Measurements from ENCODE around the gene THSD7B.
"Not testable (repeated sequence)": the region's sequence is repeated elsewhere in the genome, so short reads cannot be mapped to it uniquely, and the experiment has no call there.

Gene THSD7B

GRCh38 chr2:137291836-137292570, 526.7 kb downstream of the THSD7B start:
- no peak for DNase-seq

- no peak for DNase-seq
Measured at GRCh38 chr2:137298377-137298776, 533.0 kb downstream of the THSD7B start.

- DNase-seq = no peak
Measured at GRCh38 chr2:137300987-137301386, 535.6 kb downstream of the THSD7B start.

GRCh38 chr2:137302957-137303356, 537.6 kb downstream of the THSD7B start:
- DNase-seq = no peak

- DNase-seq = no peak
Measured at GRCh38 chr2:137316075-137316474, 550.7 kb downstream of the THSD7B start.

GRCh38 chr2:137321566-137321965, 556.2 kb downstream of the THSD7B start:
- no peak for DNase-seq

- DNase-seq = not testable (repeated sequence)
Measured at GRCh38 chr2:137331562-137331961, 566.2 kb downstream of the THSD7B start.

- no peak for DNase-seq
Measured at GRCh38 chr2:137333386-137334165, 568.2 kb downstream of the THSD7B start.

- DNase-seq = no peak
Measured at GRCh38 chr2:137336067-137336466, 570.7 kb downstream of the THSD7B start.

- no peak for DNase-seq
Measured at GRCh38 chr2:137339051-137339450, 573.7 kb downstream of the THSD7B start.

GRCh38 chr2:137345994-137346393, 580.6 kb downstream of the THSD7B start:
- no peak for DNase-seq

- no peak for DNase-seq
Measured at GRCh38 chr2:137348301-137348700, 583.0 kb downstream of the THSD7B start.

- no peak for DNase-seq
Measured at GRCh38 chr2:137357634-137358033, 592.3 kb downstream of the THSD7B start.

GRCh38 chr2:137367361-137367760, 602.0 kb downstream of the THSD7B start:
- DNase-seq = no peak

- DNase-seq = no peak
Measured at GRCh38 chr2:137369106-137369505, 603.8 kb downstream of the THSD7B start.

- DNase-seq = no peak
Measured at GRCh38 chr2:137379186-137379585, 613.8 kb downstream of the THSD7B start.

GRCh38 chr2:137380610-137381009, 615.3 kb downstream of the THSD7B start:
- DNase-seq = no peak

GRCh38 chr2:137381731-137382130, 616.4 kb downstream of the THSD7B start:
- DNase-seq = no peak

- DNase-seq = no peak
Measured at GRCh38 chr2:137383391-137383790, 618.0 kb downstream of the THSD7B start.

- DNase-seq = no peak
Measured at GRCh38 chr2:137387044-137387443, 621.7 kb downstream of the THSD7B start.

- no peak for DNase-seq
Measured at GRCh38 chr2:137405496-137405895, 640.2 kb downstream of the THSD7B start.

- DNase-seq = no peak
Measured at GRCh38 chr2:137411585-137411984, 646.2 kb downstream of the THSD7B start.

- DNase-seq = no peak
Measured at GRCh38 chr2:137420744-137421143, 655.4 kb downstream of the THSD7B start.

- no peak for DNase-seq
Measured at GRCh38 chr2:137435162-137435561, 669.8 kb downstream of the THSD7B start.
